T-helper 1 cell (primary cell): ENCODE measurements around the gene KIF26B.
"Not testable (repeated sequence)": the region's sequence is repeated elsewhere in the genome, so short reads cannot be mapped to it uniquely, and the experiment has no call there.

Experiments
- DNase-seq, 5 donors: peaks; one replicate each; pipeline ENCODE4 v3.0.0-alpha.2; 2012 to 2020

Gene KIF26B

DNA sequence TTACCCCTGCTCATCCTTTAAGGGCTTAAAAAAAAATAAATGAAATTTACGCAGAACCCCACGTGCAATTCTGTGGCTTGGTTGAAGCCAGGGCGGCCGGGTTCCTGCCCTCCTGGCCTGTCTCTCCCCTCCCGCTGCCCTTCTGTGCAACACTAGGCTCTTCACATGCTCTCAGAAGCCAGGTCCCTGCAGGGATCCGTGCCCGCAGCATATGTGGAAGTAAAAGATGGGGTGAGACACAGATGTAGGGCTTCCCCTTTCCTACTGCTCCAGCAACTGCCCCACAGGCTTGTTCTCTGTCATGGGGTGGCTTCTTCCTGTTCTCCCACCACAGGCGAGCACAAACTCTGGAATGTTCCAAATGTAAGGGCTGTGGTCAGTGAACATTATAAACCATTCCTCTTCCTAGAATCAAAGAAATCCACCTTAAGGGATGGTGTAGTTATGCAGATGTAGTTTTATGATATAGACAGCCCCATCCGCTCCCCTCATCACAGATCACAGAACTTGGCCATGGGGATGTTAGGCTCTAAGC lies 535.4 kb downstream of the KIF26B start:
- DNase-seq: no peak

DNA sequence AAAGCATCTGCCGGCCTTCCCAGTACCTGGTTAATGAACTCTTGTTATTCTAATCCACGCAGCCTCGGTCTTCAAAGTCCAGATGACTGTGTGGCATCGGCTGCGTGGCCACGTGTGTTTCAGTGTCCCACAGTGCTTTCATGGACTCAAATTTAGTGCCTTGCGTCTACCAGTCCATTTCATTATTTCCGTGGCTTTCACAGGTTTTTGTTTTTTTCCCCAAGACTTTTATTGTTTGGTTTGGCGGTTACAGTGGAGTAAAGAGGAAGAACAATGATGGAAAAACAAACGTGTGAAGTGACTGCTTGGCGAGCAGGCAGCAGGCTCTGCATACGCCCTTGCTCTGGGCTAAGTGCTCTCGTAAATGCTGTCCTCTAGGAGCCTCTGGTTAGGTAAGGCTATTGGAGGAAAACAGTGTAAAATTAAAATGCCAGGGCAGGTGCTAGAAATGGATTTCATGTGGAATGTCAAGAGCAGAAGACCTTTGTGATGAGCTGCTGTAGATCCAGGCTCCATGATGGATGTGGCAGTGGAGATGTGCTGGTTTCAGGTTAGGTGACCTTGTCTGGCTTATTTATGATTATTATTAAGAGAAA lies 536.3 kb downstream of the KIF26B start:
- no peak for DNase-seq

DNA sequence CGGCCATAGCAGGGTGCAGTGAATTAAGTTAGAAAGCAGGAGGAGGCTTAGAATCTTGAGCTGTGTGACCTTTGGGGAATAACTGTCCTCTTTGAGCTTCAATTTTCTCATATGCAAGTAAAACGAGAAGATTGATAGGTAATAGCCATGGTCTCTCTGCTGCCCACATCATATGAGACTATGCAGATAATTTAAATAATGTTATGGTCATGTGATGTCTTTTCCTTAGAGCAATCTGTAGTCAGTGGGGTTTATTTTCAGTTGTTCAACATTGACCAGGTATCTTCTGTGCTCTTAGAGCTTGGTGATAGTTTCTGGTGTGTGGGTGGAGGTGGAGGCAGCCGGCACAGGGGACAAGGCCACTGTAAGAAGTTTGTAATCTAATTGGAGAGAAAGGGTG lies 537.1 kb downstream of the KIF26B start:
- DNase-seq: no peak

DNA sequence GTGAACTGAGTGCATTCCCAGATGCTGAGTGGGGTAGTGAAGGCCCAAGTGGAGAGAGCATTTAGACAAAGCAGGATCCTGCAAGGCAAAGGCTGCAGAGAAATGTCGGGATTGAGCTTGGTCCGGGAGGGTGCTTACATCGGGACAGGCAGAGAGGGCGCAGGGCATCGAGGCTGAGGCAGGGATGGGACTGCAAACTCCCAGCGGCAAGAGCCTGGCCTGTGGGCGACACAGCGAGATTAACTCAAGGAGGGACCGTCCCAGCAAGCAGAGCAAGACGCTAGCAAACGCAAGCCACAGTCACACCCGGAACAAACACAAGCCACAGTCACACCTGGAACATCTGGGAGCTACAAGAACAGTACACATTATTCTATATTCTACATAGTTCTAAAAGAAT lies 537.5 kb downstream of the KIF26B start:
- no peak for DNase-seq

DNA sequence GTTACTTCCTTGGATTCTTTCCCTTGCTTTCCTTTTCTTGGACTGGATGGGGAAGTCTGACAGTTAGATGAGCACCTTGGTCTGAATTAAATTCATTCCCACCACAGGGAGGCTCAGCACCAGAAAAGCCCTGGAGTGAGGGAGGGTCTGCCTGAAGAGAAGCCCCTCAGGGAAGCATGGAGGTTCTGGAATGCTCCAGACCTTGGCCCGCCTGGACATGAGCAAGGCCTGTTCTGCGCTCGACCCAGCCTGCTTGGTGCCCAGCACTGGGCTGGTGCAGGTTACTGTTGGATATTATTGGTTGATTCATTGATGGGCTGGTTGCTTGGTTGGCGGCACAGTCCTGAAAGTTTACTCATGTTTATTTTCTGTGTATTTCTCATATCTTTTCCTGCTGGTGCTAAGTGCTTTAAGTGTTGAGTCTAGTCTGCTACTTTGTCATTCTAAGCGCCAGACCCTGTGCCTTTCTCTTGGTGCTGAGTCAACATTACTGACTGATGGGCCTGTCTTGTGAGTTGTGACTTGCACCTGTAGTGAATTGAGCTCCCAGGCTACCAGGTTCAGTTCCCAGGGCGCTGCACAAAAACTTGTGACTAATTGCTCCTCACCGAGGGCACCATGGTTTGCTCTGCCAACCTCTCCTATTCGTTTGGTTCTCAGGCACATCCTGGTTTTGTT lies 538.5 kb downstream of the KIF26B start:
- DNase-seq: no peak

DNA sequence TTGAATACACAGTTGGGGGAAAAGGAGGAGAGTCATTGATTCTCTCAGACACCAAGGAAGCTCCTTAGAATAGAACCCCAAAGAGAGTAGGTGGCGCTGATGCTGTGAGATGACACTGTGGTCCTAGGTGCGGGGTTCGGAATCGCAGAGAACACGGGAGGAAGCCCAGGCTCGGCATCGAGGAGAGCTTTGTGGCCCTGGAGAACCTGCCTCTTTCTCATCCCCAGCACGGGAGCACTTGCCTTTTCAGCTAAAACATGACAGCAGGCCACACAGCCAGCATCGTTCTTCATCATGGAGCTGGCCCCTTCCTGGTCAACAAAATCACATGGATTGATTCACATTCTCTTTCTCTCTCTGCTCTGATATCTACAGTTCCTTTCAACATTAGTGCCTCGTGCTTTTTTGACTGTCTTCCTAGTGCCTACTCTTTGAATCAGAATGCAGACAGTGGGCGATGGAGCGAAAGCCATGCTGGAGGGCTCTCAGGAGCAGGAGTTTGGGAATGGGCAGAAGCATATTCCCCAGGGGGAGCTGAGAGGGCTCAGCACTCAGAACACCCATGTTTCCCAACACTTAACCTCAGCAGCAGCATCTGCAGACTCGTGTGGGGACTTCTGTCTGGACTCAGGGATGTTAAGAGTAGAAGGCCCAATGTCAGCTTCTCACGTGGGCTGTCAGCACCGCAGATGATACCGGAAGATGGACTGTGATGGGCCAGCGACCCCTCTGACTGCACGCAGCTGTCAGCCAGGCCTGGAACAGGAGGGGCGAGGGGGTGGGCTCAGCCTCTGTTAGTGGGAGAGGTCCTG lies 539.4 kb downstream of the KIF26B start:
- DNase-seq: no peak

DNA sequence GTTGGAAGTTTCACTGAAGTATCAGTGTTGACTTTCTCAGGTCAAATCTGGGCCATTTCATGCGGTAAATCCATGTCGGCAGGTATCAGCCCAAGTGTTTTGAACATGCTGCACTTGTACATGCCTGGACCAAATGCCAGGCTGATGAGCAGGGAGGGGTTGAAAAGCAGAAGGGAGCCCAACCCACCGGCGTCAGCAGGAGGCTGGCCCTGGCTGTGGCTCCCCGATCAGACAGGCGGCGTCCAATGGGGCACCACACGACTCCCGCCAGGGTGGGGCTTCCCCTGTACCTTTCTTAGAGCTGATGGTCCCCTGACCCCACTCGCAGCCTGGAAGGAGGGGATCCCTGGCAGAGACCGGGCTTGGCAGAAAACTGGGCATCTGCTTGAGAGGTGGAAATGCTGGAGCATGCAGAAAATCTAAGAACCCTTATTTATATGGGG lies 540.0 kb downstream of the KIF26B start:
- DNase-seq: no peak

DNA sequence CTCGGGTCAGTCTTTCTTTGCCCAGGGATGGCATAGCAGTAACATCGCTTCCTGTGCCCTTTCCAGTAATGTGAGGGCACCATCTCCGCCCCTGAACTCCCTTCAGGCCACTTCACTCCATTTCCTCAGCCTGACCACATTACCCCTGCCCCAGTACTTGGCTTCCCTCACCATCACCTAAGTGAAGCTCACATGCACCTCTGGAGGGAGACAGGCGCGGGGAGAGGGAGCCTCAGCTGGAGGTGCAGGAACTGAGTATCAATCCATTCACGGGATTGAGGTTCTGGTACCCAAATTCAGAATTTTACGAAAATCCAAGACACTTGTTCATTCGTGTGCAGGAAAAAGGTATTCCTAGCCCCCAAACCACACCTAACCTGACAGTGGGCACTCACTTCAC lies 540.4 kb downstream of the KIF26B start:
- no peak for DNase-seq

DNA sequence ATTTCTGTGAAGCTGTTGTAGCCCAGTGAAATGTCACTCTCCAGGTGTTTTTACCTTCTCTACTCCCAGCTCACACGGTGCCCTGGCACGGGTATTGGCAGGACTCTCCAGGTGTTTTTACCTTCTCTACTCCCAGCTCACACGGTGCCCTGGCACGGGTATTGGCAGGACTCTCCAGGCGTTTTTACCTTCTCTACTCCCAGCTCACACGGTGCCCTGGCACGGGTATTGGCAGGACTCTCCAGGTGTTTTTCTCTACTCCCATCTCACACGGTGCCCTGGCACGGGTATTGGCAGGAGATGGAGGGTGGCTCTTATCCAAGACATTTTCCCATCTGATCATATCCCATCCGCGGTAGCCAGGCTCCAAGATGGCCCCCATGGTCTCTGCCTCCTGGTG lies 540.9 kb downstream of the KIF26B start:
- DNase-seq: not testable (repeated sequence)

DNA sequence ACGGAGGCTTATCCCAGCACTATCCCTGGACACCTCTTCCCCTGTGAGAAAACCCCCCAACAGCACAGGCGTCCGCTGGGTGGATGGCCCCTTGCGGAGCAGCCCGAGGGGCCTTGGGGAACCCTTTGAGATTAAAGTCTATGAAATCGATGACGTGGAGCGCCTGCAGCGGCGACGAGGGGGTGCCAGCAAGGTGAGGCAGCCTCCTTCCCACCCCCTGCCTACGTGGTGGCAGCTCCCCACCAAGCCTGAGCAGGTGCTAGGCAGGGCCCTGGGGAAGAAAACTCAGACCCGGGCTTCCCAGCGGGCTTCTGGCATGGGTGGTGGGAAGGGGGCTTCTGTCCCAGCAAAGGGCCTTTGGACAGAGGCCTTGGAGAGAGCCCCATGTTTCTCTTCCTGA lies 543.3 kb downstream of the KIF26B start:
- DNase-seq: no peak

DNA sequence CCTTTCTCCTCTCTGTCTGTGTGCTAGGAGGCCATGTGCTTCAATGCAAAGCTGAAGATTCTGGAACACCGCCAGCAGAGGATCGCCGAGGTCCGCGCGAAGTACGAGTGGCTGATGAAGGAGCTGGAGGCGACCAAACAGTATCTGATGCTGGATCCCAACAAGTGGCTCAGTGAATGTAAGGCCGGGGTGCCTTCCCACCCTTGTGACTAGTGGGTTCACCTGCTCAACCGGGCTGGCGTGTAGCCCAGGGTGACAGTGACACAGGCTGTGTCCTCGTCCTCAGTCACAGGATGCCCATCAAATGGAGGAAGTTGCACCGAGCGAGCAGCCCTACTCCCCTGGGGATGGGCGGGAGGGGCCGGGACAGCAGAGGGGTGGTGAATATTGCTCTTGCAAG lies 544.1 kb downstream of the KIF26B start:
- no peak for DNase-seq

DNA sequence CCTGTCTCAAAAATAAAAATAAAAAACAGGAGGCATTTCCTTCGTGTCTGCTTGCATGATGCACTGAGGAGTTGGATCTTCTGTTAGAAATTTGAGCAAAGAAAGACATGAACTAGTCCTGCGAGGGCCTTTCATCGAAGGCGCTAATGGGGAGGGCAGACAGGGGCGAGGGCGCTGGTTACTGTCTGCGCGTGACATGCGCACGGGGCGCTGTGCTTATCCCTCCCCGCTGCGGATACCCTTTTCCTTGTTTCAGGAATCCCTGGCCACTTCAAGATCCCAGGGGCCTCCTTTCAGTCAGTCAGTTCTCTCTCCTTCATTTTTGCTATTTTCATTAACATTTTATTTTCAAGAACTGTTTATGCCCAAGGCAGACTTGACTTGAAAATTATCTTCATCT lies 545.8 kb downstream of the KIF26B start:
- DNase-seq: no peak

DNA sequence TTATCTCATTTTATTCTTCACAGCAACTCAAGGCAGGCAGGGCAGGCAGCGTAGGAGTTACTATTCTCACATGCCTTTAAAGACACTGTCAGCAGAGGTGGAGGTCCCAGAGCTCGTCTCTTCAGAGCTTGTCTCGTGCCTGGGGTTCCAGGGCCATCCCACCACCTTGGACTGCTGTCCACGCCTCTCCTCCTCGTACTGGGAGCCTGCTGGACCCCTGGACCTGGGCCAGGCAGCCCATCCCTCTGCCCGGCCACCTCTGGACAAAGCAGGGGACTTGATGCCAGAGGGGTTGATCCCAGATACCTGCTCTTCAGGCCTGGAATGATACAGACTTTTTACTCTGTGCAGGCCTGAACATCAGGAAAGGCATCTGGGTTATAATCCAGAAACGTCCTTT lies 546.8 kb downstream of the KIF26B start:
- no peak for DNase-seq

DNA sequence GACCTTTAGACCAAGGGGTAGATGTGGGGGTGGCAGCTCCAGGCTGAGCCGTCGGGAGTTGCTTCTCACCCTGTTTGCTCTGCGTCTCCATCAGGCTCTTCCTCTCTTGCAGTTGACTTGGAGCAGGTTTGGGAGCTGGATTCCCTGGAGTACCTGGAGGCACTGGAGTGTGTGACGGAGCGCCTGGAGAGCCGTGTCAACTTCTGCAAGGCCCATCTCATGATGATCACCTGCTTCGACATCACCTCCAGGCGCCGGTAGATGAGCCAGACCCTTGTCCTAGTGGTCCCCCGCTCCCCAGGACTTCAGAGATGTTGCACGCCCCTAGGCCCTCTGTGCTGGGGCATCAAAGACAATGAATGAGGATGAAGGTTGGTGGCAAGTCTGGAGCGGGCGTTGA lies 547.6 kb downstream of the KIF26B start:
- DNase-seq: no peak

DNA sequence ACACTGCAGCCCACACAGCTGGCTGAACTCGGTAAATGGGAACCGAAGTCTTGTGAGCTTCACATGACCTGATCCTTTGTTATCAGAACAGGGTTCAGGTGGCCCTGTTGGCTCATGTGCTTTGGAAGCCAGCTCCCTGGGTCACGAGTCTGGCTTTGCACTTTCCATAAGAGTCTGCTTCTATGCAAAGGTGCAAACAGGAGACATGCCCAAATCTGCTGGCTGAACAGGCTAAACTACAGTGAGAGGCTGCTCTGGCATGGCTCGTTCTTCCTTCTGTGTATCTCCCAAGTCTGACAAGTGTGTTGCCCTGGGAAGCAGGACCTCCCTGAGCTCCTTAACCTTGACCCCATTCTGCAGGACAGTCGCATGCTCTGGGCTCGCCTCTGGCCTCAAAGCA lies 549.6 kb downstream of the KIF26B start:
- no peak for DNase-seq

DNA sequence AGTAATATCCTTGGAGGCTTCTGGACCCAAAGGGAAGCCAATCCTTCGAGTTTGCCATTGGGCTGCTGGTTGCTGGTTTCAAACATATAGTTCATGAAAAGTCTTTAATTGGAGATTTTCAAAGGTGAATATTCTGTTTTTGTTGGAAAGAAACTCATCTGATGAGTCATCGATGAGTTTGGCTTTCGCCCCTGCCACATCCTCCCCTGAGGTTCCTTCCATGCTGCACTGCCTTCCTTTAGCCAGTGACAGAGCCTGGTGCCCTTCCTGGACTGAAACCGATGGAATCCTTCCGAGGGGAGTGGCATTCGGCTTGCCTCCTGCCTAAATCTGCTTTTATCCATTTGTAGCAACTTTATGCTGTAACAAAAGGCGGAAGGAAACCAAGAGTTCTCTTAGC lies 550.0 kb downstream of the KIF26B start:
- DNase-seq: no peak

DNA sequence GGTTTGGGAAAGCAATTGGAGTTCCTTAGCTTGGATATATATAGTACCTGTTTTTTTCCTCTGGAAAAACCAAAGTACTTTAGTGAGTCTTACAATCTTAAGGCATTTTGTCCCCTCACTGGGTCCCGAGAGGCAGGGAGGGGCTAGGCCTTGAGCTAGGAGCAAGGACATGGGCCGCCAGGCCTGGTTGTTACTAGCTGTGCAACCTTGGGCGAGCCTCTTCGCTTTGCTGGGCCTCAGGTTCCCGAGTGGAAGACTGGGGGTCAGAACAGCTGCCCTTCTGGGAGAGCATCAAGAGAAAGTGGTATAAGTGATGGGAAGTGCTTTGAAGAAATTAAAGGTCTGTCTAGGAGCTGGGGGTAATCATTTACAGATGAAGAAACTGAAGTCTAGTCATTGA lies 553.2 kb downstream of the KIF26B start:
- no peak for DNase-seq

DNA sequence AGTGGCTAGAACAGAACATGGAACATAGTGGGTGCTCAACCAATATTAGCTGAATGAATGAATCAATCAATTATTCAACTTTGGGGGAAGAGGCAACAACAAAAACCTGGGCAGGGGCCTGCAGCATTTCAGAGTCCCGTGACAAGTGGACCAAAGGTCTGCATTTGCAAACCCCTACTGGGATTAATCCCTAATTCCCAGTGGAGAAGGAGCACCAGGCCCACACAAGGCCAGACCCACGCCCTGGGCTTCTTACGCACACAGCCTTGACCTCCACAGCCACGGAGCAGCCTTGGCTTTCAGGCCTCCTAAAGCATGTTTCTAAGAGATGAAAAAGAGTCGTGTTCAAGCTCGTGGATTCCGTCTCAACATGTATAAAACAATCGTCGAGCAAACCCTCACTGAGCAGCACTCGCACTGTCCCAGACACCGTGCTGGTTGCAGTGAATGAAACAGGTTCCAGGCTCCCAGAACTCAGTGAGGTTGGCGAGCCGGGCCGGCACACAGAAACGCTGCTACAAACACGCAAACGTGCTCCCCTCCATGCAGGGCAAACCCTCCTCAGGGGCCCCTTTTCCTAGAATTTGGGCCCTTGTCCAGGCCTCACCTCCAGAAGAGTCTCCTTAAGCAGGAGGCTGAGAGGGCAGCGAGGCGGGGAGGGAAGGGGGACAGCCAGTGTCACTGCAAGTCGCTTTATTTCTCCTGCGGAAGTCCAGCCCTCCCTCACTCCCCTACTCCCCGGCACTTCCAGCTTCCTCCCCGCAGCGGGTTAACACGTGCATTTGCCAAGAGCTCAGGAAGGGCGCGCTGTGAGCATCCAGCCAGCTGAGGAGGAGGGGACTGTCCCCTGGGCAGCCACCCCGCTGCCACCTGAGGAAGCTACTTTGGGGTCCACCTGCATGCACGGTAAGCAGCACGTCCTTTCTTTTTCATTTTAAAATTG lies 556.4 kb downstream of the KIF26B start:
- no peak for DNase-seq

DNA sequence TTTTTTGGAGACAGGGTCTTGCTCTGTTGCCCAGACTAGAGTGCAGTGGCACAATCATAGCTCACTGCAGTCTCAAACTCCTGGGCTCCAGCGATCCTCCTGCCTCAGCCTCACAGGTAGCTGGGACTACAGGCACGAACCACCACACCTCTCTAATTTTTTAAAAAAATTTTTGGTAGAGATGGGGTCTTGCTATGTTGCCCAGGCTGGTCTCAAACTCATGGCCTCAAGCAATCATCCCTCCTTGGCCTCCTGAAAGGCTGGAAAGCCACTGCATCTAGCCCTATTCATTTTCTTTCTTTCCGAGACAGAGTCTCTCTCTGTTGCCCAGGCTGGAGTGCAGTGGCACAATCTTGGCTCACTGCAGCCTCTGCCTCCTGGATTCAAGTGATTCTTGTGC lies 559.2 kb downstream of the KIF26B start:
- DNase-seq: not testable (repeated sequence)

DNA sequence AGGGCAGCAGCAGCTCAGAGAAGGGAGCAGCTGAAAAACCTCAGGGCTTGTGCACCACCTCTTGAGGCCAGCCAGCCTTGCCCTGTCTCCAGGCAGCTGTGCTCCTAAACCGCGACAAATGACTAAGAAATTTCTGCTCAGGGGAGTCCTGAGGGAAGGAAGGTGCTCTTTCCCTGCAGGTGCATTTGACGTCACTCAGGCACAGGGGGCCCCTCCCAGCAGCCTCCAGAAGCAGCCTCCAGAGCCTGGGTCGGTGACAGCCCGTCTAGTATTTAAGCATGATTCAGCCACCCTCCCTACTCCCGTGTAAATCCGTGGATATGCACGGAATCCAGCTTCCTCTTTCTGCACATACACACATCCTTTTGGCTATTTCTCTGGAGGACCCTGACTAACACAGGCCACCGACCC lies 560.5 kb downstream of the KIF26B start:
- DNase-seq: no peak

DNA sequence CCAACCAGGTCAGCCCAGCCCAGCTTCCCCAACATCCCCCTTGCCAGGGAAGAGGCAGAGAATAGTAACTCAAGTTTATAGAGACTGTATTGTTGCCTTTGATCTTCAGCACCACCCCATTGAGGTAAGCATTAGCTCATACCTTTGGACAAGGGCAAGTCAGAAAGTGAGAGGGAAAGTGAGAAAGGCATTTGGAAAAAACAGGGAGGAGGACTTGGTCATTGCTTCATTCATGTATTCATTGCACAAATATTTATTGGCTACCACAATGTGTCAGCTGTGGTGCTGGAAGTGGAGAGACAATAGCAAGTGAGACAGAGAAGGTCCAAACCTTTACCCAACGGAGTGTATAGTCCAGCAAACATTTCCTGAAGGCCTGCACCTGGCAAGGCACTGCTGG lies 561.2 kb downstream of the KIF26B start:
- no peak for DNase-seq

DNA sequence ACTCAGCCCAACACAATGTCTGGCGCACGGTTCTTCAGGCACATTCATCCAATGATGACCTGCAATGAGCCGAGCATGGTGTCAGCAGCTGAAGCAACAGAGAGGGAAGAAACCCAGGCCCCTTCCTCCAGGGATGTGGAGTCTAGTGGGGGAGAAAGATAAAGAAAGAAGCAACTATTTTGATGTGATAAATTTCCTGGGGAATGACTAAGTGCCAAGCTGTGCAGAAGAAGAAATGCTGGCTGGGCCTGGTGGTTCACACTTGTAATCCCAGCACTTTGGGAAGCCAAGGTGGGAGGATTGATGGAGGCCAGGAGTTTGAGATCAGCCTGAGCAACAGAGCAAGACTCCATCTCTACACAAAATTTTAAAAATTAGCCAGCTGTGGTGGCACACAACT lies 561.8 kb downstream of the KIF26B start:
- no peak for DNase-seq

DNA sequence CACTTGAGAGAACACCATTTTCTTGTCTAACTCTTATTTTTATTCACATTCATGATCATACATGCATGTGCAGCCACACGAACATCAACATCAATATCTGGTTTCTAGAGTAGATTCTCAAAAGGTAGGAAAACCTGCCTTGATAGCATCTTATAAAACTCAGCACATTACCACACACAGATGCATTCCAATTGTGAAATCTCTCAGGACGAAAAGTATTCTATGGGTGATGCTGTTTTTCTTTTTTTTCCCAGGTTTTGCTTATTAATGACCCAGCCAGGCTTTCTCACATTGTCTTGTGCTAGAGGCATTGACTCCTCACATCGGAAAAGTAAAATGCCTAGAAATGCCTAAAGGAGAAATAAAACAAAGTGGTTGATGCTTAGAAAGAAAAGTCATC lies 562.8 kb downstream of the KIF26B start:
- no peak for DNase-seq
